Ishikawa (cell line): Measurements from ENCODE around the gene ZNF221.

Experiments used
- CEBPB ChIP-seq: IDR thresholded peaks from 2 replicates; pipeline ENCODE4 v1.6.1; 2012
- CREB1 ChIP-seq: IDR thresholded peaks from 2 replicates; pipeline ENCODE4 v1.6.1; 2012; ENCODE audit warnings: low read depth
- EGR1 ChIP-seq: IDR thresholded peaks from 2 replicates; pipeline ENCODE4 v1.6.1; 2012
- EP300 ChIP-seq: IDR thresholded peaks from 2 replicates; pipeline ENCODE4 v1.6.1; 2012; ENCODE audit warnings: borderline replicate concordance
- FOXM1 ChIP-seq: IDR thresholded peaks from 2 replicates; pipeline ENCODE4 v1.6.1; 2012; ENCODE audit warnings: low read depth, borderline replicate concordance
- MAX ChIP-seq: IDR thresholded peaks from 2 replicates; pipeline ENCODE4 v1.6.1; 2012
- NFIC ChIP-seq: IDR thresholded peaks from 2 replicates; pipeline ENCODE4 v1.6.1; 2012
- RAD21 ChIP-seq: IDR thresholded peaks from 2 replicates; pipeline ENCODE4 v1.6.1; 2012; ENCODE audit warnings: low read depth
- TAF1 ChIP-seq: IDR thresholded peaks from 2 replicates; pipeline ENCODE4 v1.6.1; 2012; ENCODE audit warnings: low read depth, mild to moderate bottlenecking
- TCF12 ChIP-seq: IDR thresholded peaks from 2 replicates; pipeline ENCODE4 v1.6.1; 2012; ENCODE audit warnings: low read depth
- TEAD4 ChIP-seq: IDR thresholded peaks from 2 replicates; pipeline ENCODE4 v1.6.1; 2012
- USF1 ChIP-seq: IDR thresholded peaks from 2 replicates; pipeline ENCODE4 v1.6.1; 2012
- YY1 ChIP-seq: IDR thresholded peaks from 2 replicates; pipeline ENCODE4 v1.6.1; 2012; ENCODE audit warnings: low read depth
- ZBTB7A ChIP-seq: IDR thresholded peaks from 2 replicates; pipeline ENCODE4 v1.6.1; 2012; ENCODE audit warnings: low read depth
- TF ChIP-seq, protein P1 (sequence below): IDR thresholded peaks from 2 replicates; pipeline ENCODE4 v1.6.1; 2012; ENCODE audit warnings: low read depth, mild to moderate bottlenecking

Gene ZNF221

GRCh38 chr19:43936188-43936587 is 14.8 kb upstream of the ZNF221 start:
- TF ChIP-seq, protein P1, sequence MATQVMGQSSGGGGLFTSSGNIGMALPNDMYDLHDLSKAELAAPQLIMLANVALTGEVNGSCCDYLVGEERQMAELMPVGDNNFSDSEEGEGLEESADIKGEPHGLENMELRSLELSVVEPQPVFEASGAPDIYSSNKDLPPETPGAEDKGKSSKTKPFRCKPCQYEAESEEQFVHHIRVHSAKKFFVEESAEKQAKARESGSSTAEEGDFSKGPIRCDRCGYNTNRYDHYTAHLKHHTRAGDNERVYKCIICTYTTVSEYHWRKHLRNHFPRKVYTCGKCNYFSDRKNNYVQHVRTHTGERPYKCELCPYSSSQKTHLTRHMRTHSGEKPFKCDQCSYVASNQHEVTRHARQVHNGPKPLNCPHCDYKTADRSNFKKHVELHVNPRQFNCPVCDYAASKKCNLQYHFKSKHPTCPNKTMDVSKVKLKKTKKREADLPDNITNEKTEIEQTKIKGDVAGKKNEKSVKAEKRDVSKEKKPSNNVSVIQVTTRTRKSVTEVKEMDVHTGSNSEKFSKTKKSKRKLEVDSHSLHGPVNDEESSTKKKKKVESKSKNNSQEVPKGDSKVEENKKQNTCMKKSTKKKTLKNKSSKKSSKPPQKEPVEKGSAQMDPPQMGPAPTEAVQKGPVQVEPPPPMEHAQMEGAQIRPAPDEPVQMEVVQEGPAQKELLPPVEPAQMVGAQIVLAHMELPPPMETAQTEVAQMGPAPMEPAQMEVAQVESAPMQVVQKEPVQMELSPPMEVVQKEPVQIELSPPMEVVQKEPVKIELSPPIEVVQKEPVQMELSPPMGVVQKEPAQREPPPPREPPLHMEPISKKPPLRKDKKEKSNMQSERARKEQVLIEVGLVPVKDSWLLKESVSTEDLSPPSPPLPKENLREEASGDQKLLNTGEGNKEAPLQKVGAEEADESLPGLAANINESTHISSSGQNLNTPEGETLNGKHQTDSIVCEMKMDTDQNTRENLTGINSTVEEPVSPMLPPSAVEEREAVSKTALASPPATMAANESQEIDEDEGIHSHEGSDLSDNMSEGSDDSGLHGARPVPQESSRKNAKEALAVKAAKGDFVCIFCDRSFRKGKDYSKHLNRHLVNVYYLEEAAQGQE, result no peak

DNA sequence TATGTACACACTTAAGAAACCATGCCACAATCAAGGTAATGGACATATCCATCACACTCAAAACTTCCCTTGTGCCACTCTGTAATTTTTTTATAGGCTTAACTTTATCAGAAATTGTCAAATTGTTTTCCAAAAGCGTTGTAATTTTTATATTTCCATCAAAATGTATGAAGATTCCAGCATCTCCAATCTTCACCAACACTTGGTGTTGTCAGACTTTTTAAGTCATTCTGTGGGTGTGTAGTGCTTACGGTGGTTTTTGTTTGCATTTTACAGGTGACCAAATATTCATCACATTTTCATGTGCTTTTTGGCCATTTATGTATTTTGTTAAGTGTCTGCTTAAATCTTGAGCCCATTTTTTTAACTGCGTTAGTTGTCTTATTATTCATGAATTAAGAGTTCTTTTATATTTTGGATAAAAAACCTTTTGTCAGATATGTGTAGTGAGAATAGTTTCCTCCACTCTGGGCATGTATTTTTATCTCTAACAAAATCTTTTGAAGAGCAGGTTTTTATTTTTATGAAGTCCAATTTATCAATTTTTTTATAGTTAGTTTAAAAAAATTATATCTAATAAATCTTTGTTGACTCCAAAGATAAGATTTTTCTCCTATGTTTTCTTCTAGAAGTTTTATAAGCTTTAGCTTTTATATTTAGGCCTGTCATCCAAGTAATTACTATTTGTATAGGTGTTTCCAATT is 11.3 kb upstream of the ZNF221 start:
- no peak for TF ChIP-seq MAX
- TF ChIP-seq CREB1, result no peak
- TF ChIP-seq NFIC, result no peak
- TF ChIP-seq ZBTB7A, result no peak
- no peak for TF ChIP-seq EP300
- TF ChIP-seq TEAD4, result no peak
- no peak for TF ChIP-seq USF1
- TF ChIP-seq, protein P1, result no peak
- TF ChIP-seq TAF1, result no peak
- no peak for TF ChIP-seq TCF12
- no peak for TF ChIP-seq RAD21
- TF ChIP-seq FOXM1, result no peak
- no peak for TF ChIP-seq EGR1
- TF ChIP-seq YY1, result no peak
- TF ChIP-seq CEBPB, result no peak

GRCh38 chr19:43940719-43941118 is 10.3 kb upstream of the ZNF221 start:
- TF ChIP-seq EP300 (no peak), TAF1 (no peak), MAX (no peak), YY1 (no peak), FOXM1 (no peak), TCF12 (no peak), NFIC (no peak), TEAD4 (no peak), CEBPB (no peak), USF1 (no peak), ZBTB7A (no peak), CREB1 (no peak), RAD21 (no peak), EGR1 (no peak)
- TF ChIP-seq, protein P1, result no peak

DNA sequence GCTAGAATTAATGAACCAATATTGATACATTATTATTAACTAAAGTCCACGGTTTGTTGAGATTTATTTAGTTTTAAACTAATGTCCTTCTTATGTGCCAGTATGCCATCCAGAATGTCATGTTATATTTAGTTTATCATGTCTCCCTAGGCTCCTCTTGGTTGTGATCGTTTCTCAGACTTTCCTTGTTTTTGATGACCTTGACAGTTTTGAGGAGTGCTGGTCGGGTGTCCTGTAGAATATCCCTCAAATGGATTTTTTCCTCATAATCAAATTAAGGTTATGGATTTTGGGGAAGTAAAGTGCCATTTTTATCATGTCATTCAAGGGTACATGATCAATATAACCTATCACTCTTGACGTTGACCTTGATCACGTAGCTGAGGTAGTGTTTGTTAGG is 9.8 kb upstream of the ZNF221 start:
- TF ChIP-seq CEBPB, result no peak
- no peak for TF ChIP-seq NFIC
- no peak for TF ChIP-seq EGR1
- TF ChIP-seq MAX, result no peak
- TF ChIP-seq EP300, result no peak
- TF ChIP-seq, protein P1, result no peak
- TF ChIP-seq TEAD4, result no peak
- no peak for TF ChIP-seq CREB1
- no peak for TF ChIP-seq TAF1
- TF ChIP-seq FOXM1, result no peak
- TF ChIP-seq USF1, result no peak
- TF ChIP-seq ZBTB7A, result no peak
- no peak for TF ChIP-seq TCF12
- TF ChIP-seq YY1, result no peak
- TF ChIP-seq RAD21, result no peak
